ENCODE results near the gene WDR45.

WDR45 gene

GRCh38 chrX:49029876-49030275 is 49.8 kb downstream of the WDR45 start:
- TF ChIP-seq PATZ1 (CRISPR knock-in tag; IDR thresholded peaks at IDR 0.05; ENCODE audit: borderline replicate concordance) (no peak), ZFP30 (CRISPR knock-in tag; IDR thresholded peaks at IDR 0.05) (no peak), ZC3H10 (CRISPR knock-in tag; IDR thresholded peaks at IDR 0.05) (no peak), ZFP3 (CRISPR knock-in tag; IDR thresholded peaks at IDR 0.05) (no peak), GLIS3 (CRISPR knock-in tag; IDR thresholded peaks at IDR 0.05) (no peak), ISL1 (CRISPR knock-in tag; IDR thresholded peaks at IDR 0.05) (no peak), RARB (CRISPR knock-in tag; IDR thresholded peaks at IDR 0.05) (no peak), SNAI2 (CRISPR knock-in tag; IDR thresholded peaks at IDR 0.05) (no peak), POU6F1 (CRISPR knock-in tag; IDR thresholded peaks at IDR 0.05; ENCODE audit: borderline replicate concordance, low read depth) (no peak), TCF4 (CRISPR knock-in tag; IDR thresholded peaks at IDR 0.05; ENCODE audit: borderline replicate concordance) (no peak), CREB5 (CRISPR knock-in tag; IDR thresholded peaks at IDR 0.05; ENCODE audit: low read depth) (no peak), TSHZ2 (CRISPR knock-in tag; IDR thresholded peaks at IDR 0.05) (no peak), TOX (CRISPR knock-in tag; IDR thresholded peaks at IDR 0.05; ENCODE audit: borderline replicate concordance) (no peak), ESRRG (CRISPR knock-in tag; IDR thresholded peaks at IDR 0.05) (no peak), OSR1 (CRISPR knock-in tag; IDR thresholded peaks at IDR 0.05) (no peak)
- TF ChIP-seq, protein P1, sequence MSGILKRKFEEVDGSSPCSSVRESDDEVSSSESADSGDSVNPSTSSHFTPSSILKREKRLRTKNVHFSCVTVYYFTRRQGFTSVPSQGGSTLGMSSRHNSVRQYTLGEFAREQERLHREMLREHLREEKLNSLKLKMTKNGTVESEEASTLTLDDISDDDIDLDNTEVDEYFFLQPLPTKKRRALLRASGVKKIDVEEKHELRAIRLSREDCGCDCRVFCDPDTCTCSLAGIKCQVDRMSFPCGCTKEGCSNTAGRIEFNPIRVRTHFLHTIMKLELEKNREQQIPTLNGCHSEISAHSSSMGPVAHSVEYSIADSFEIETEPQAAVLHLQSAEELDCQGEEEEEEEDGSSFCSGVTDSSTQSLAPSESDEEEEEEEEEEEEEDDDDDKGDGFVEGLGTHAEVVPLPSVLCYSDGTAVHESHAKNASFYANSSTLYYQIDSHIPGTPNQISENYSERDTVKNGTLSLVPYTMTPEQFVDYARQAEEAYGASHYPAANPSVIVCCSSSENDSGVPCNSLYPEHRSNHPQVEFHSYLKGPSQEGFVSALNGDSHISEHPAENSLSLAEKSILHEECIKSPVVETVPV (CRISPR knock-in tag; IDR thresholded peaks at IDR 0.05), result no peak
- no peak for ATAC-seq

All from SK-N-SH treated with all-trans-retinoic acid at 6 μM for 48 hours (cell line).